Adrenal gland (tissue), 12 donors: ENCODE data around the gene ATXN10. TPM values are rescaled to one million over a fixed set of nuclear protein-coding genes. Genes with fewer than 3 reads are reported as not detected.

Source experiments
- DNase-seq, 7 donors: peaks; one replicate each; pipeline ENCODE4 v3.0.0-alpha.2; 2019 to 2020
- H3K27ac ChIP-seq, 5 donors: fragments of 200-600 bp; sonication (generic) in 4 of 5; 1 replicate in 3 of 5; 2 replicates in 2 of 5; pipeline versions ENCODE4 v1.5.1 to v1.8.0; 2016 to 2020; ENCODE audit warnings: mild to moderate bottlenecking in 1 of 5
- H3K27me3 ChIP-seq: fragments of 200-600 bp; 2 replicates; pipeline ENCODE4 v1.8.0; 2021
- H3K36me3 ChIP-seq, 2 donors: fragments of 200-600 bp; replicated peaks in 1 of 2; 1 replicate in 1 of 2; 2 replicates in 1 of 2; pipeline versions ENCODE4 v1.5.1 to v1.8.0; 2018 to 2022
- H3K4me1 ChIP-seq, 2 donors: fragments of 200-600 bp; replicated peaks in 1 of 2; 1 replicate in 1 of 2; 2 replicates in 1 of 2; pipeline versions ENCODE4 v1.5.1 to v1.8.0; 2018 to 2021
- H3K4me3 ChIP-seq, 4 donors: fragments of 200-600 bp; sonication (generic) in 3 of 4; one replicate each; pipeline ENCODE4 v1.5.1; 2016 to 2018
- H3K9me3 ChIP-seq, 3 donors: fragments of 200-600 bp; sonication (generic) in 1 of 3; replicated peaks in 1 of 3; 1 replicate in 2 of 3; 2 replicates in 1 of 3; pipeline versions ENCODE4 v1.5.1 to v1.8.0; 2016 to 2021
- POLR2A ChIP-seq, 2 donors: fragments of 450-650 bp; IDR thresholded peaks; one replicate each; pipeline ENCODE4 v1.6.1; 2017; ENCODE audit warnings: antibody characterized with exemption in 2 of 2, mild to moderate bottlenecking in 2 of 2, moderate library complexity in 1 of 2
- WGBS, 4 donors: extraction: QIAGEN DNeasy Blood & Tissue Kit in 2 of 4; methylation state at CpG; one replicate each; pipeline versions ENCODE4 v1.1.5 to v1.1.7; 2013 to 2017; 5-methylcytosine and 5-hydroxymethylcytosine counted together
- intact Hi-C, 2 donors: fragments of 100-400 bp; cut with DNase I; formaldehyde crosslinking; loops; one replicate each; pipeline versions ENCODE4 v1.14.1 to v1.15.0; 2022 to 2023
- polyA plus RNA-seq, 3 donors: library from polyadenylated mRNA; stranded (reverse); fragments of 200-250 nt in 2 of 3; fragments of 350-450 nt in 1 of 3; fragmentation: Illumina TruSeq in 1 of 3; extraction: RNeasy Lipid Tissue Mini Kit (QIAGEN cat#74804) in 1 of 3; gene quantifications; one replicate each; pipeline ENCODE4 v1.2.3, GENCODE V29; 2013 to 2014
- total RNA-seq, 9 donors: library from RNA; depleted of rRNA in 4 of 9; stranded (reverse); fragments of >200 nt in 4 of 9; fragments of 120-200 nt in 1 of 9; fragmentation: NEBNext Ultra II Directional in 1 of 9; extraction: Animal tissue kit (Norgen Biotek cat#: 25700) in 1 of 9; gene quantifications; one replicate each; pipeline versions ENCODE4 v1.1.0 to v1.2.4, GENCODE V29; 2013 to 2023
- TF ChIP-seq, protein P1 (sequence below), 6 experiments: fragments of 450-650 bp in 4 of 6; fragments of 200-600 bp in 2 of 6; sonication (generic) in 1 of 6; IDR thresholded peaks; 1 replicate in 5 of 6; 2 replicates in 1 of 6; pipeline versions ENCODE4 v1.5.1 to v1.8.0; 2016 to 2021; ENCODE audit warnings: antibody characterized with exemption in 6 of 6, mild to moderate bottlenecking in 2 of 6, moderate library complexity in 1 of 6
- donor health status: healthy with polysubstance abuse.
- donor health status: Bipolar disorder and iron deficiency.
- donor health status: DM: yes; HTN: yes; CAD: no.
- donor health status: DM: no; HTN: no; CAD: no.
- donor health status: DM: no; HTN: no; CAD: no.
- donor health status: DM: yes; HTN: yes; CAD: no.

The ATXN10 gene
- total and polyA plus RNA-seq, 12 donors: 21.2 to 306 (median 165) TPM

DNA sequence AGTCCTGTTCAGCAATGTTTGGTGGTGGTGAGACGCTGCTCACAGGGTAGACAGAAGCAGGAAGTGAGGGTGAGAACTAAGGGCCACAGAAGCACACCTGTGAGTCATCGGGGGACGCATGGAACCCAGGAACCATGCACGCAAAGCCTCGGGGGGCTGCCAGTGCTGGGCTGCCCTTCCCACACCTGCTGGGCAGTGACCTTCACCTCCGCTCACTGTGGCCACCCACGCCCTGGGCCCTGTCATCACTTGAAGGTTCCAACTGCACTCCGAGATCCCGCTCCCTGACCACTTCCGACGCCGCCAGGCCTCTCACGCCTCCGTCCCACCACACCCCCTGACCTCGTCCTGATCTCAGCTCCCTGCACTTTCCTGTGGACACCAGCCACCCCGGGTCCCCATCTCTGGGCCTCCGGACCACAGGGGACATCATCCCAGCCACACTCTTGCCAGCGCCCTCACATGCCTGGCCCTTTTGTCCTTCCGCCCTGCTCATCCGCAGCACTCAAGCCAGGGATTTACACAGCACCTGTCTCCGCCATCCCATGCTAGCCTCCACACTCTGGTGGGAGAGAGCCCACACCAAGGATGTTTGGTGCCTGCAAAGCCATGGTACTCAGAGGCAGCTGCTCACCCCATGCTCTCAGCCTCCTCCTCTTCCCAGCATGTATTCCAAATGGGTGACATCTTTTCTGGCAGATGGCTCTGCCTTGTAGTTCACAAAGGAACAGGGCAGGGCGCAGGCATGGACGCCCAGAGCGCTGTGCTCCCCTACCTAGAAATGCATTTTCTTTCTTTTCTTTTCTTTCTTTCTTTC lies 23.1 kb upstream of the ATXN10 start:
- H3K4me3 ChIP-seq: no peak overlapping the region
- H3K4me1 ChIP-seq: peaks cover 0 to 6% of the 10 kb centered on the region in 2 donors
- peak in 1 of 7 donors; percentile 39 for DNase-seq
- H3K27me3 ChIP-seq: peaks cover 7% of the 10 kb centered on the region
- intact Hi-C loops: loop anchor here in 1 of 2 donors (5.0 to 10.0 kb wide), 2 partner anchors 71 to 186 kb away; no protein-coding TSS in a partner anchor
- TF ChIP-seq, protein P1, sequence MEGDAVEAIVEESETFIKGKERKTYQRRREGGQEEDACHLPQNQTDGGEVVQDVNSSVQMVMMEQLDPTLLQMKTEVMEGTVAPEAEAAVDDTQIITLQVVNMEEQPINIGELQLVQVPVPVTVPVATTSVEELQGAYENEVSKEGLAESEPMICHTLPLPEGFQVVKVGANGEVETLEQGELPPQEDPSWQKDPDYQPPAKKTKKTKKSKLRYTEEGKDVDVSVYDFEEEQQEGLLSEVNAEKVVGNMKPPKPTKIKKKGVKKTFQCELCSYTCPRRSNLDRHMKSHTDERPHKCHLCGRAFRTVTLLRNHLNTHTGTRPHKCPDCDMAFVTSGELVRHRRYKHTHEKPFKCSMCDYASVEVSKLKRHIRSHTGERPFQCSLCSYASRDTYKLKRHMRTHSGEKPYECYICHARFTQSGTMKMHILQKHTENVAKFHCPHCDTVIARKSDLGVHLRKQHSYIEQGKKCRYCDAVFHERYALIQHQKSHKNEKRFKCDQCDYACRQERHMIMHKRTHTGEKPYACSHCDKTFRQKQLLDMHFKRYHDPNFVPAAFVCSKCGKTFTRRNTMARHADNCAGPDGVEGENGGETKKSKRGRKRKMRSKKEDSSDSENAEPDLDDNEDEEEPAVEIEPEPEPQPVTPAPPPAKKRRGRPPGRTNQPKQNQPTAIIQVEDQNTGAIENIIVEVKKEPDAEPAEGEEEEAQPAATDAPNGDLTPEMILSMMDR (IDR thresholded peaks at IDR 0.05): no peak
- no peak for TF ChIP-seq POLR2A (IDR thresholded peaks at IDR 0.05)
- H3K36me3 ChIP-seq: no peaks in the 10 kb centered on the region
- WGBS, 4 donors: 79 to 87% (median 81%) methylated on average over 24 of the region's 24 CpGs
- H3K9me3 ChIP-seq: no peaks in the 10 kb centered on the region
- no peak overlapping the region for H3K27ac ChIP-seq

DNA sequence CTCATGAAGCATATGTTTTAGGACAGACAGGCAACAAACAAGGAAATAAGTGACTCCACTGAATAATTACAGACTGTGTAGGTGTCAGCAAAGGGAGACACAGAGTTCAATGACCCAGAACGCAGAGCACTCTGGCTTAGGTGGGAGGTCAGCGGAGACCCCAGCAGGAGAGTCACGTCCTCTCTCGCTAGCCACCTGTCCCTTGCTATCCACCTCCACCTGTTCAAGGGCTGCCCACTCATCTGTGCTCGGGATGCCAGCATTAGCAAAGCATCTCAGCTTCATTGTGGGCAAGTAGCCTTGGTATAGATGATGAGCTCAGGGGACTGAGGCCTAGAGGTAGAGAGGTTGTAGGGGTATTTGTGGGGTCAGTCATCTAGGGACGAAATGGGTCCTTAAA lies 21.8 kb upstream of the ATXN10 start:
- TF ChIP-seq, protein P1 (IDR thresholded peaks at IDR 0.05): no peak
- no peak for TF ChIP-seq POLR2A (IDR thresholded peaks at IDR 0.05)
- H3K27me3 ChIP-seq: peaks cover 7% of the 10 kb centered on the region
- 81 to 90% (median 85%) methylated on average over 2 to 6 of the region's 6 CpGs for WGBS, 4 donors
- peaks cover 0 to 6% of the 10 kb centered on the region in 2 donors for H3K4me1 ChIP-seq
- intact Hi-C loops: loop anchor here in 1 of 2 donors (5.0 to 10.0 kb wide), 2 partner anchors 73 to 185 kb away; no protein-coding TSS in a partner anchor
- no peaks in the 10 kb centered on the region for H3K36me3 ChIP-seq
- H3K27ac ChIP-seq: no peak overlapping the region
- no peaks in the 10 kb centered on the region for H3K9me3 ChIP-seq
- no peak overlapping the region for H3K4me3 ChIP-seq
- DNase-seq: peak in 1 of 7 donors; percentile 39

DNA sequence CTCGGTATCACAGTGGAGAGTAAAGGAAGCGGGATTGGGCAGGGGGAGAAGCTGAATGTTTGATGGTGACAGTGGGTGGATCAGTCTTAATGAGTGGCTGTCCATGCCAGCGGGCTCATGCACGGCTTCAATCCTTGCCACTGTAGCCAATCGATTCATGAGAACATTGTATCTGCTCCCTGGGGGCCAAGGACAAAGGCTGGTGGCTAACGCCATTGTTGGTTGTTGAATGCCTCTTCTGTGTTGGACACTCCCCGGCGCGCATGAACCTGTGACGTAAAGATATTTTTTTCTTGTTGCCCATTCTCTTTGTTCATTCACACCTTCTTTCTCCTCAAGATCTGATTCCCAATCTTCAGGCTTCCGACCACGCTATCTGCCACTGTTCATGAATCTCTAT lies 20.9 kb upstream of the ATXN10 start:
- no peak overlapping the region for H3K27ac ChIP-seq
- no peaks in the 10 kb centered on the region for H3K36me3 ChIP-seq
- peak in 1 of 7 donors; percentile 27 for DNase-seq
- no peak for TF ChIP-seq POLR2A (IDR thresholded peaks at IDR 0.05)
- TF ChIP-seq, protein P1 (IDR thresholded peaks at IDR 0.05): no peak
- 87 to 96% (median 93%) methylated on average over 12 of the region's 12 CpGs for WGBS, 4 donors
- H3K4me3 ChIP-seq: no peak overlapping the region
- H3K9me3 ChIP-seq: no peaks in the 10 kb centered on the region
- H3K27me3 ChIP-seq: no peaks in the 10 kb centered on the region
- peaks cover 0 to 2% of the 10 kb centered on the region in 2 donors for H3K4me1 ChIP-seq
- intact Hi-C loops: no loop called here

DNA sequence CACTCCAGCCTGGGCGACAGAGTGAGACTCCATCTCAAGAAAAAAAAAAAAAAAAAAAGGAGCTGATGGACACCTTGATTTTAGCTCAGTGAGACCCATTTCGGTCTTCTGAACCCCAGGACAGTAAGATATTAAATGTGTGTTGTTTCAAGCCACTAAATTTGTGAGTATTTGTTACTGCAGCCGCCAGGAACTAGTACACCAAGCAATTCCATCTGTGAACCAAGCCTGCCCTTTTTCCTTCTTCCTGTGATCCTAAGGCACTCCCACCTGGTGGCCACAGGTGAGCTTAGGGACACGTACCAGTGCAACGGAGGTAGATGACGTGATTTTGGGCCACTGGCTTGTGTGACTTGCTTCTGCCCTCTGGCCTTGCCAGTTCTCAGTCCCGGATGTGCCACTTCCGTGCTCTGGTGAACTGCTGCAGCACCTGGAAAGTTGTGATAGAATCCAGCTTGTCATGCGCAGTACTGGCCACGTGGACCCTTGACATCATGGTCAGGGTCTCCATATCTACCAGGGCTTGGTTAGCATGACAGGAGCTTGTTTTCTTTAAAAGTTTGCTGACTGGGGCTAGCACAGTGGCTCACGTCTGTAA lies 19.6 kb upstream of the ATXN10 start:
- DNase-seq: peak in 1 of 7 donors; percentile 36
- Histone ChIP-seq H3K27me3 (no peaks in the 10 kb centered on the region), H3K4me1 (no peaks in the 10 kb centered on the region), H3K4me3 (no peak overlapping the region), H3K9me3 (no peaks in the 10 kb centered on the region), H3K27ac (no peak overlapping the region), H3K36me3 (no peaks in the 10 kb centered on the region)
- intact Hi-C loops: no loop called here
- 90 to 94% (median 91%) methylated on average over 11 of the region's 11 CpGs for WGBS, 4 donors
- TF ChIP-seq, protein P1 (IDR thresholded peaks at IDR 0.05): no peak
- no peak for TF ChIP-seq POLR2A (IDR thresholded peaks at IDR 0.05)
